HTERT RPE-1 (cell line): ENCODE results near the gene GSDME.

Experiments
- in situ Hi-C: fragments of 300-500 bp; cut with MboI; formaldehyde crosslinking; loops from 4 replicates; pipeline ENCODE4 v1.14.3; 2020; ENCODE audit warnings: low sequenced_read_pairs

GSDME gene

DNA sequence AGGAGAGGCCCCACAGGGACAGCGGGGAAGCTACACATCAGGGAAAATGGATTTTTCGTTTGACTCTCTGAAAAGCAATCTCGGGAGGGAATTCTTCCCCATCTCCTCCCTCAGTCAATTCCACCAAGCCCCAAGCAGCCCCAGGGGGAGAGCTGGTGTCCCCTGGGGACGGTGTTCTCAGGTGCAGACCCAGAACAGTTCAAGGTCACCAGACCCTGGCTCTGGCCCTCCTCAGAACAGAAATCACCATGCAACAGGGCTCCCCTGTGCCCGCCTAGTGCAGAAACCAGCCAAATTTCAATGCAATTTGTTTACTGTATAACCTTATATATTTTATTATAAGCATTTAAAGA is 34.1 kb downstream of the GSDME start:
- in situ Hi-C loops, result no loop called here

DNA sequence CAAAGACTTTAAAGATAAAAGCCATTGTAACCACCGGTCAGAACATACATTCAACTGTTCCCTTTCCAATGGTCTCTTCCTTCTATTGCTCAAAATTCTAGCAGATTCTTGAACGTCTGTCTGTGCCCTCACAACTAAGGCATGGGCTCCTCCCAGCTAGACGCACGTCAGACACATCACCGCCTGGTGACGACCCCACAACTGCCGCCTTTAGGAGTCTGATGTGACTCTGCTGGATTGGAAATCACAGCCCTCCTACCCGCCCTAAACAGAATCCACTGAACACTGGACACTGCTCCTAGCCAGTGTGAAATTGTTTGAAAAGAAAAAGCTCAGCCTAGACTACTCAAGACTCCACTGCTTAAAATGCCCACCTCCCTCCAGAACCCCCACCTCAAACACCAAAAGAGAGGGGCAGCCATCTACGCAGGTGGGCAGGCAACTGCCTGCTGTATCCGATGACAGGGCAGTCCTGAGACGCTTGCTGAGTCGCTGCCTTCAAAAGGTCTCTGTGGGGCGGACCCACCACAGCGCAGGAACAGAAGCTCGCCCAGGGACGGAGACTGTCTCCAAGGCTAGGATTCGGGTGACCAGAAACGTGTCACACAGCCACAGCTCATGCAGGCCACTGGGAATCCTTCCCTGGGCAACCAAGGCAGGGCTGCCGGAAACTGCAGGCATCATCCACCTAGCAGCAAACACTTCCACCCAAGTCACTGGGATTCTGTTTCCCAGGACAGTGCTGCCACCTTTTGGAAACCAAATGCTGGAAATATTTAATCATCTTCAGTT is 34.7 kb downstream of the GSDME start:
- in situ Hi-C loops, result no loop called here

DNA sequence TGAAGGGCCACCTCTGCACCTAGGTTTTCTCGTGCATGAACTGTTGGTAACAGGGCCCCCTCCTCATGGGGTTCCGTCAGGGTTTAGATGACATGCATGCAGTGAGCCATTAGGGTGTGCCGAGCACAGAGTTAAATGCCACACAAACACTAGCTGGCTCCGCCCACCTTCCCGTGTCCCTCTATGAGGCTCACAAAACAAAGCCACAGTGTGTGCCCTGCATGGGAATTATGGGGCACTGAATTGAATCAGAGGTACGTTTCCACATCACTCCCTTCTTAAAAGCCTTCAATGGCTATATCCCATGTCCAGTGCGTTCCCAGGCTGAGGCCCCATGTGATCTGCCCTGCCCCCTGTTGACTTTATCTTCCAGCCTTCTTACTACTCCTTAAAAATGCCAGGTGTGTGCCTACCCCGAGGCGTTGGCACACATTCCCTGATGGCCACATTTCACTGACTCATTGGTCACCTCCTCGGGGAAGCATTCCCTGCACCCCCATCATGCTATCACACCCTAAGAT is 35.7 kb downstream of the GSDME start:
- in situ Hi-C loops, result no loop called here

DNA sequence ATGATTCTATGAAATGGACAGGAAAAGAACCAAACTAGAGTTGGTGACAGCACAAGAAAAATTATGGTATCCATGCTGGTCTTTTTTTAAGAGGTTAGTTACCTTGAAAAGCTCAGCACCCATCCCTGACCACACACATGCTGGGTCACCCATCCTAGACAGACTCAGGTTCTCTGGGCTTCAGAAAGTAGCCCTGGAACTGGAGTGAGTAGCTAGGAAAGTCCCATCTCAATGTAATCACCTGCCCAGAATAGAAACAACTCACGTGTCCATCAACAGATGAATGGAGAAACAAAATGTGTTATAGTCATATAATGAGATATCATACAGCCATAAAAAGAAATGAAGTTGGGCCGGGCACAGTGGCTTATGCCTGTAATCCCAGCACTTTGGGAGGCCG is 37.0 kb downstream of the GSDME start:
- in situ Hi-C loops, result no loop called here

DNA sequence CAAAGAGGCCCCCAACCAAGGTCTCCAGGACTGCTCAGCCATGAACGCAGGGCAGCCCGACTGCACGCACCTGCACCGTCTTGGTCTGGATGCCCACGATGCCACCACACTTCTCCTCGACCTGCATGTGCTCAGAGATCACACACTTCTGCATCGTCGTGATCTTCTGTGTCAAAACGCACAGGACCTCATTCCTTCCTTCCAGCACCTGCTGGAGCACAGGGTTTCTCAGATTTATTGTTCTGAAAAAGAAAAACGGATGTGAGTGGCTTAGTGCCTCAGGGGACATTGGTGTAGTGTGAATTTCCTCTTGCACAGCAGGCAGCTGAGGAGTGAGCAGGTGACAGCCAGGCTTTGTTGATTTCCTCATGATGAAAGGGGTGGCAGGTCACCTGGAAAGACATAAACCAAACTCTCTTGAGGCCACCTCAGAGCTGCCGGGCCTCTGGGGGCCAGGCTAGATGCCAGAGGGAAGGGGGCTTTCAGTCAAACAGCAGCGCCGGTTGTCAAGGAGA is 38.2 kb downstream of the GSDME start:
- in situ Hi-C loops, result no loop called here

DNA sequence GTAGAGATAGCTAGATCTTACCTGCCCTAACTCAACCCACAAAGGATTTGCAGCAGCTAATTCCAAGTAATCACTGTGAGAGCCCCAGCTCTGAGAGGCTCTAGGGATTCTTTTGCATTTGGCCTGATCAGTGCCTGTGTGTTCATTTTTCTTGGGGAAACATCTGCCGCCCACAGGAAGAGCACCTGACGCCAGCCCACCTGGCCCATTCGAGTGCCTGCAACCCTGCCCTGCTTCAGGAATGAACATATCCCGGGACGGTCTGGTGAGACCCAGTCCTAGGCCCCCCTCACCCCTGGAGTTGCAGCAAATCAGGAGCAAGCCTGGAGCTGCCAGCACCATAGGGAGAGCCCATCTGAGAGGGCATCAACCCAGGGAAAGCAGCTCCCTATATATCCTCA is 38.8 kb downstream of the GSDME start:
- in situ Hi-C loops, result no loop called here

DNA sequence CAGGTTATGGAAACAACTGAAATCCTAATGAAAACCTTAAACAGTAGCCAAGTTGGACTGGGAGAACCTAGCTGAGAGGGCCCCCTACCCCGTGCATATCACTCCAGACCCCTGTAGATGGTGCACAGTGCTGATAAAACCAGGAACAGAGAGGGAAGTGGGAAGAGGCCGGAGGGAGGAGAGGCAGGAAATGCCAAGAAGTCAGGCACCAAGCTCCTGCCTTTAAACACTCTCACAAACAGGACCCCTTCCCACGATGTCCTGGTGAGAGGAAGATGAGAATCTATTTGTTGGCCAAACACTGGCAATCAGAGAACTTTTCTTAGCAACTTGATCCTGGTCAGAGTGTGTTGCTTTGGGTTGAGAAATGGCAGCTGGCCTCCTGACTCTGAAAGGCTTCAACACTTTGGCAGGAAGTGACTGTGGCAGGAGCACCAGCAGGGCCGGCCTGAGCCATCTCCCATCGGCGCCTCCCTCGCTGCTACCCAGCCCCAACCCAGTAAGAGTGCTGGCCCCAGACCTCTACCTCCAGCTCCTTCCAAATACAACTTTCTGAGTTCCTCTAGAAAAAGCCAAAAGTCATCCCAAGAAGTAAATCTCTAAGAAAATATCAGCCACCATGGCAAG is 39.5 kb downstream of the GSDME start:
- in situ Hi-C loops, result no loop called here

DNA sequence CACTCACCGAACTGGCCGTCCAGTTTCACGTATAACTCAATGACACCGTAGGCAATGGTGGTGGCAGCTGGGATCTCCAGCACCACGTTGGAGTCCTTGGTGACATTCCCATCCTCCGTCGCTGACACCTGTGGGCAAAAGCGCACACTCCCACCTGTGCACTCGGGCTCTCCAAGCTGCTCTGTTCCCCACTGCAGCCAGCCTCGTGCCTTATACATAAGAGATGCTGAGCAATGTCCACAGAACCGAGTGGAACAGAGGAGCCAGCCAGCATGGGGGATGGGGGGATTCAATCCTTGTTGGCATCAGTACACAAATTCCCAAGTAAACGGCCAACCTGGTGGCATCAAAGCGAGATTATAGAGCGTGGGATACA is 40.0 kb downstream of the GSDME start:
- in situ Hi-C loops, result no loop called here

DNA sequence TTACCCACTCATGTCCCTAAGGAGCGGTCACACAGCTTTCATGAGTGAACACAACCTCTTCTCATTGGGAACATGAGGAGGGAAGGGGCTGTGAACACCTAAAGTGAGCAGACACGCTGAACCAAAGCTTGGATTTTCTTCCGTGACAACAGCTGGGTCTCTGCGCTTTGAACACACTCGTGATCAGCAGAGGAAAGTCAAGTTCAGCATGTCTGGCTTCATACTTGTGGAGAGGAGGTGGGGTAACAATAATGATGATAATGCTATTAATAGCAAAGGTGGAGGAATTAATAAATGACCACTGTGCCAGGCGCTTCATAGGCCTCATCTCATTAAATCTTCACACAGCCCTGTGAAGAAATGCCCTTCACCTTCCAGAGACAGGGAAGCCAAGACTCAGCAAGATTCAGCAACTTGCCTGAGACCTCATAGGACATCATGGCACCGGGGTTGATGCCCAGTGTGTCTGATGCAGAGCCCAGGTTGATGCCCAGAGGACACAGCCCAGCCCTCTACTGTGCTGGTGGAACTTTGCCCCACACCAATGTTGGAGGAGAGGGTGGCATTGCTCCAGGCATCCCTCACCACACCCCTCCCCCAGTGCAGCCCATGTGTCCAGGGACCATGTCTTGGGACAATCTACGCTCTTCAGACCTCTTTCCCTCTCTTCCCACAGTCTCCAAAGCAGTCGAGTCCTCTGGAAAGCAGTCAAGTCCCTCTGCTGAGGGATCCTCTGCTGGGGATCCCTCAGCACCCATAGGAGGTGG is 40.6 kb downstream of the GSDME start:
- in situ Hi-C loops, result no loop called here

DNA sequence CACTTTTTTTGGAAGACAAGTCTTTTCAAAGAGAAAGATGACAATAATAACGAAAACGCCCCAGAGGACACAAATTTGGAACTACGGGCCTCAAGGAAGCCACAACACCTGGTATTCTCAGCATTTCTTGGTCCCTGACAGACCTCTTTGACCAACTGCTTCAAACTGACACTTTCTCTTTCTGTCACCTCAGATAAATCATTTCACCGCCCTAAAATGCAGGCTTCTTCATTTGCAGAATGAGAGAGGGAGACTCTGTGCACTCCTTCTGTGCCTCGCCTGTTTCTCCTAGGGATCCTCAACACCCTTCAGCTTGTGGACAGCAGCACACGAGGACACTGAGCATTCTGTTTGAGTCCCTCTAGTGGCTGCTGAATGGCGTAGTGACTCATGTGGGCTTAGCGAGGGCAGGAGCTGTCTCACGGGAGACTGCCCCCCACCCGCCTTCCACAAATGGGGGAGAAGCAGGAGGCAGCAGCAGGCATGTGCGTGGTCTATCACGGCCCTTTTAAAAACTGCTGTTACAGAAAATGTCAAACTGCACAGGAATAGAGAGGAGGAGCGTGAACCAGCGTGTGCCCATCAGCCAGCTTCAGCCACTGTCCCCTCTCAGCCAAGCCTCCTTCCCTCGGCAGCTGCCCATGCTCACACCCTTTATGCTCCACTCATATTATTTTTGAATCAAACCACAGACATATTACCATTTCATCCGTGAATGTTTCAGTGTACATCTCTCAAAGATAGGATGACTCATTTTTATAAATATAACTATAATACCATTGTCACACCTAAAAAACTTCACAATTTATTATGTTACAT is 41.4 kb downstream of the GSDME start:
- in situ Hi-C loops, result no loop called here

DNA sequence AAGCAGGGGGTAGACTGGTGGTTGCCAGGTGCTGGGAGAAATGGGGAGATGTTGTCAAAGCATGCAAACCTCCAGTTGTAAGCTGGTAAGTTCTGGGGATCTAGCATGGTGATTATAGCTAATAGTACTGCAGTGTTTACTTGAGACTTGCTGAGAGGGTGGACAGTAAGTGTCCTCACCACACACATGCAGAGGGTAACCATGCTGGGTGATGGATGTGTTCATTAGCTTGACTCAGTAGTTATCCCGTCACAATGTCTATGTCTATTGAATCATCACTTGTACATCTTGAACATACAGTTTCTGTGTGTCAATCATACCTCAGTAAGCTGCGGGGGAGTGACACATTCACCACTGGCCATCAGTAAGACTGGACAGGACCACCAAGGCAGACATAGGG is 42.1 kb downstream of the GSDME start:
- in situ Hi-C loops, result no loop called here

DNA sequence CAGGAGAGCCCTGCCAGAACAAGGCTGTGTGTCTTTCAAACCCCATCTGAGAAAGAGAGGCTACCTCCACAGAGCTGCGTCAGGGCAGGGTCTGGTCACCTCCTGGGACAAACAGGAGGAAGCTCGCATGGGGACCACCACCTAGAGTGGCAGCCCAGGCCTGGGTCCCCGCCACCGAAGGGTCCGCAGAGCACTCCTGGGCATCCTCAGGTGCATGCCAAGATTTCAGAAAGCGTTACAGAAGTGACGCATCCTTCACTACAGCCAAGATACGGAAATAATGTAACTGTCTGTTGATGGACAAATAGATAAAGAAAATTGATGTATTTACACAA is 42.6 kb downstream of the GSDME start:
- in situ Hi-C loops, result no loop called here

DNA sequence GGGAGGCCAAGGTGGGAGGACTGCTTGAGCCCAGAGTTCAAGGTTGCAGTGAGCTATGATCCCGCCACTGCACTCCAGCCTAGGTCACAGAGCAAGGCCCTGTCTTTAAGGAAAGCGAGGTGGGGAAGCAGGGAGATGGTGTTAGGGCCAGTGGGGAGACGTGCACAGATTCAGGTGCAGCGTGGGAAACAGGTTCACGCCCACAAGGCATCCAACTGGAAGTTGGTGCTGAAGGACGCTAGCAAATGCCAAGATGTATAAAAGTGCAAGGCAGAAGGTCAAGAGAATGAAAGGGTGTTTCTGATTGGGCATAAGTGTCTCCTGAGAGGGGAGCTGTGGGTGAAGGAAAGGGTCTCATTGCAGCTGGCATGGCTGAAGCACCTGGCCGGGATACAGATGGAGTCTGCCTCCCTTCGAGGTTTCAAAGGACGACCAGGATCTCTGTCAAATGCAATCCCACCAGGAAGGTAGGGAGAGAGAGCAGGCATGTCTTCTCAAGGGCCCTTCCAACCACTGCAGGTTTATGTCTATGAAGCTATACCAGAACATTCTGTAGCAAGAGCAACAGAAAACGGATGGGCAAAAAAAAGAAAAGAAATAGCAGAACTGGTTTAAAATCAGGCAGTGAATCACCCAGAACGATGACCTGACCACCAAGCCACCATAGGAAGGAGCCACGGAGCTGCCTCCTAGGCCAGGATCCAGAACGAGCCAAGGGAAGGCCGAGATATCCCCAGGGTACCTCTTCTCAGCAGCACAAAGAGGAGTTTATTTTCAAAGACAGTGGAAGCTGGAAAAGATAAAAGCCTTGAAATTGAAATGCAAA is 43.2 kb downstream of the GSDME start:
- in situ Hi-C loops, result no loop called here

DNA sequence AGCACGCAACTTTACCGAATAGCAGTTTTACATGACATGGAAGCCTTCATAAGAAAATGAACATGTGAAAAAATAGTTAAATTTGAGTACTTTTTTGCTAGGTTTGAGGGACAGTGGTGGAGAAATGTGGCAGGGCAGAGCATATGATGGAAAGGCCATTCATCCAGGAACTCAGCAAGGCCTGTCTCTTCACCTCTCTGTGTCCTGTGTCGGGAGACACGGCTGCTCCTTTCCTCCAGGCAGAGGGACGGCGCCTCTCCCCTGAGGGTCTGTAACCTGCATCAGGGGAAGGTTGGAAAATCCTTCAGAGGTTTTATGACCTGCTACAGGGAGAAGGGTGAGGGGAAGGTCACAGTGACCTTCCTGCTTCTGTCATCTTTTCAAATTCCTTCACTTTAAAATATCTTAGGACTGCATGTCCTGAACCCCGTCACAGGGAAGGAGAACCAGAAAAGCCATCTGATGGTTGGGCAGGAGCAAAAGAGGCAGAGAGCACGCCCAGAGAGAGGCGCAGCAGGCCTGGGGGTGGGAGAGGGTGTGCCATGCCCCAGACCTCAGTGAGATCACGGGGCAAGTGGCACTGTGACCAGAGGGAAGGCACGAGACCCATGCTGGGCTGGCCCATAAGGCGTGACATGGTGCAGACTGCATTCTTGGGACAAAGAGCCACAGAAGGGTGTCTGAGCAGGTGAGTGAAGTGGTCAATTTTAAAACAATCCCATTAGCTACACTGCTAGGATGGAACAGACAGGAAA is 44.0 kb downstream of the GSDME start:
- in situ Hi-C loops, result no loop called here

DNA sequence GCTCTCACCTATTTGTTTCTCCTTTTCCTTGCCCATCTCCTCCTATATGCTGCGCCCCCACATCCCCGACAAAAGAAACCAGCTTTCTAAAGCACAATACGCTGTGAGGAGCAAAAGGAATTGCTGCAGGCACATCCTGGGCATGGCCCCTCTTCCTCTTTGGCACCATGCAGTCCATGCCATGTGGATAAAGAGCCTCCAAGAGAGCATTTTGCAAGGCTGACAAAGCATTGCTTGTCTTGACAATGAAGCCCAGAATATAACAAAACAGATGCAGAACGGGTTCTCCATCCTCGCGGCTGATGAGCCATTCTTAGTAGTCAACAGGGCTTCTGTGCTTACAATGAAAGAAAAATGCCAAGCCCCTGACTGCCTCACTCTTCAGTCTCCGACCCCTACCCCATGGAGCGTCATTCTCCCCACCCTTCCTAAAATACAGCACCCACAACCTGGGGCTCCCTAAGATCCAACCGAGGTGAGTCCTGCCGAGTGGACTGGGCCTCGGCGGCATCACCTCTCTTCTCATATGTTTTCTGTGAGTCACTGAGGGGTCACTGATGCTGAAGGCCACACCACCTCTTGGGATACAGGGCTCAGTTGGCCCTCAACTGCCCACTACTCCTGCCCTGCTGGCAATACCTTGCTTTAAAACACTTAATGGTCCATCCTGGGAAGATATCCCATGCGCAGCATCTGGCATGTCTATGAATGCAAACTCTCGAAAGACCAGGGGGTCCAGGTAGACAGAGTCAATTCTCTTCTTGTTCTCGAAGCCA is 47.5 kb downstream of the GSDME start:
- in situ Hi-C loops, result no loop called here

DNA sequence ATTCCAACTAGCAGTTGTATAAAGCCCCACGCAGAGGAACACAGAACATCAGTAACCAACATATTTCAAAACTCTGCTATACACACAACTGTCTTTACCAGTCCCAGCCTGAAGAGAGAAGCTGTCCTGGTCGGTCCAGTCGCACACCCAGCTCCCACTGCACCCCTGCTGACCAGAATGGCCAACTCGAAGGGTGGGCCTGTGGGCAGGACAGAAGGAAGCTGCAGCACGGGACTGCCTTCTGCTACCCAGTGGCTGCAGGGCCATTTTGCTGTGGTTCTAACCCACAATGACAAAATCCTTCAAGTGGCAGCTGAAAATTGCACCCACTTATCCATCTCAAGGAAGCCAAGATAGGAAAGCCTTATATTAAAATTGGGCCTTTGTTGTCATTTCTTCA is 48.2 kb downstream of the GSDME start:
- in situ Hi-C loops, result no loop called here

DNA sequence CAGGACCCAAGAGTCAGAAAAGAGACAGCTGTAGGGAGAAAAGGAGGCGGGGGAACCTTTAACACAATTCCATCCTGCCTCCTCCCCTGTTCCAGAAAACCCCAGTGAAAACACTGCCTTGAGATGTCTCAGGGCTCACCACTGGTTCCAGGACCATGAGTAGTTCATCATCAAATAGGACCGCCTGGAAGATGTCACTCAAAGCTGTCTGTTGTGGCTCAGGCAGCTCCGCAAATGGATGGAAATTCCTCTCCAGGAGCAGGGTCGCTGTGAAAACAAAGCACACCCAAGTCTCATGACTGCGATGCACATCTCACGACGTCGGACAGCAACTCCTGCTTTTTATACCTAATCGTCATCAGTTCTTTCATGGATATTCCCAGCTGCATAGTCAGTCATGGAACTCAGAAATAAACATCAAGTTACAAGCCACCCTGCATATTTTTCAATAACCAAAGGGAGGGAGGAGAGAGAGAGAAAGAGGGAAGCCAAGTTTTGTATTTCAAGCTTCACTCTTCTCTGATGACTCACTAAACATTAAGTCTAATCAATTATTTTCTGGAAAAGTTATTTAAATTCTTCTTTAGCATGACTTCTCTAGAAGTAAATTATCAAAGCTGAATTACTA is 49.2 kb downstream of the GSDME start:
- in situ Hi-C loops, result no loop called here
